PC-9 (cell line): ENCODE data around the gene CCDC192.

Experiments used
- EZH2 ChIP-seq: fragments of 200-600 bp; sonication (generic); IDR thresholded peaks from 2 replicates; pipeline ENCODE4 v1.8.0; 2017; ENCODE audit warnings: antibody characterized with exemption, low read depth
- TF ChIP-seq, protein P1 (sequence below): fragments of 200-600 bp; sonication (generic); conservative IDR thresholded peaks from 2 replicates; pipeline ENCODE4 v1.6.1; 2017; ENCODE audit warnings: mixed run types, antibody characterized with exemption, mild to moderate bottlenecking, moderate library complexity

DNA sequence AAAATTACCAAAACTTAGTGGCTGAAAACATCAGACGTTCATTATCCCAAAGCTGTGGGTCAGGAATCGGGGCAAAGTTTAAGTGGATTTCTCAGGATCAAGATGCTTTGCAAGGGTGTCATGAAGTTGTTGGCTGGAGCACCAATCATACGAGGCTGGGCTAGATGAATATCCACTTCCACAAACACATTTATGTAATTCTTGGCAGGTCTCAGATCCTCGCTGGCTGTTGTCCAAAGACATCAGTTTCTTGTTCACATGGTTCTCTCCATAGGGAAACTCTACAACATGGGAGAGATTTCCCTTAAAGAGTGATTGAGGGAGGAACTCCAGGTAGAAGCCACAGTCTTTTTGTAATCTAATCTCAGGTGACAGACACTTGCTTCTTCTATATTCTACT, 20.2 kb upstream of the CCDC192 start:
- TF ChIP-seq, protein P1, sequence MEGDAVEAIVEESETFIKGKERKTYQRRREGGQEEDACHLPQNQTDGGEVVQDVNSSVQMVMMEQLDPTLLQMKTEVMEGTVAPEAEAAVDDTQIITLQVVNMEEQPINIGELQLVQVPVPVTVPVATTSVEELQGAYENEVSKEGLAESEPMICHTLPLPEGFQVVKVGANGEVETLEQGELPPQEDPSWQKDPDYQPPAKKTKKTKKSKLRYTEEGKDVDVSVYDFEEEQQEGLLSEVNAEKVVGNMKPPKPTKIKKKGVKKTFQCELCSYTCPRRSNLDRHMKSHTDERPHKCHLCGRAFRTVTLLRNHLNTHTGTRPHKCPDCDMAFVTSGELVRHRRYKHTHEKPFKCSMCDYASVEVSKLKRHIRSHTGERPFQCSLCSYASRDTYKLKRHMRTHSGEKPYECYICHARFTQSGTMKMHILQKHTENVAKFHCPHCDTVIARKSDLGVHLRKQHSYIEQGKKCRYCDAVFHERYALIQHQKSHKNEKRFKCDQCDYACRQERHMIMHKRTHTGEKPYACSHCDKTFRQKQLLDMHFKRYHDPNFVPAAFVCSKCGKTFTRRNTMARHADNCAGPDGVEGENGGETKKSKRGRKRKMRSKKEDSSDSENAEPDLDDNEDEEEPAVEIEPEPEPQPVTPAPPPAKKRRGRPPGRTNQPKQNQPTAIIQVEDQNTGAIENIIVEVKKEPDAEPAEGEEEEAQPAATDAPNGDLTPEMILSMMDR: no peak
- no peak for TF ChIP-seq EZH2
